Heart left ventricle (tissue), 16 donors: ENCODE data around the gene MIS18BP1. TPM values are rescaled to one million over a fixed set of nuclear protein-coding genes. Genes with fewer than 3 reads are reported as not detected.

ENCODE experiments used
- ATAC-seq, 4 donors: fragments of 200-7000 bp; cut with Tn5 transposase; one replicate each; pipeline ENCODE4 v1.9.1; 2020 to 2022; ENCODE audit warnings: moderate library complexity in 4 of 4, mild to moderate bottlenecking in 3 of 4, moderate number of reproducible peaks in 1 of 4
- DNase-seq, 5 donors: peaks; one replicate each; pipeline ENCODE4 v3.0.0-alpha.2; 2020
- H3K27ac ChIP-seq, 12 donors: fragments of 200-600 bp; sonication (generic) in 4 of 12; one replicate each; pipeline versions ENCODE4 v1.5.0 to v1.8.0; 2016 to 2022; ENCODE audit warnings: mild to moderate bottlenecking in 2 of 12
- H3K27me3 ChIP-seq, 9 donors: fragments of 200-600 bp; sonication (generic) in 2 of 9; one replicate each; pipeline versions ENCODE4 v1.5.1 to v1.8.0; 2016 to 2022; ENCODE audit warnings: mild to moderate bottlenecking in 3 of 9
- H3K36me3 ChIP-seq, 9 donors: fragments of 200-600 bp; sonication (generic) in 2 of 9; one replicate each; pipeline versions ENCODE4 v1.5.0 to v1.8.0; 2018 to 2022; ENCODE audit warnings: mild to moderate bottlenecking in 2 of 9
- H3K4me1 ChIP-seq, 12 donors: fragments of 200-600 bp; sonication (generic) in 4 of 12; one replicate each; pipeline versions ENCODE4 v1.5.0 to v1.8.0; 2016 to 2022; ENCODE audit warnings: mild to moderate bottlenecking in 3 of 12
- H3K4me3 ChIP-seq, 12 donors: fragments of 200-600 bp; sonication (generic) in 4 of 12; one replicate each; pipeline versions ENCODE4 v1.5.0 to v1.8.0; 2017 to 2022; ENCODE audit warnings: mild to moderate bottlenecking in 9 of 12, moderate library complexity in 4 of 12
- H3K9me3 ChIP-seq, 12 donors: fragments of 200-600 bp; sonication (generic) in 4 of 12; one replicate each; pipeline versions ENCODE4 v1.5.0 to v1.8.0; 2016 to 2022; ENCODE audit warnings: mild to moderate bottlenecking in 1 of 12
- POLR2A ChIP-seq, 2 donors: fragments of 450-650 bp; IDR thresholded peaks; one replicate each; pipeline ENCODE4 v1.6.1; 2017; ENCODE audit warnings: antibody characterized with exemption in 2 of 2, mild to moderate bottlenecking in 2 of 2, moderate library complexity in 2 of 2
- WGBS, 4 donors: extraction: QIAGEN DNeasy Blood & Tissue Kit in 2 of 4; methylation state at CpG; one replicate each; pipeline versions ENCODE4 v1.1.5 to v1.1.7; 2013 to 2018; 5-methylcytosine and 5-hydroxymethylcytosine counted together
- intact Hi-C, 10 donors: fragments of 100-400 bp; cut with DNase I; formaldehyde crosslinking; loops; one replicate each; pipeline versions ENCODE4 v1.11.1 to v1.14.2; 2022
- polyA plus RNA-seq, 2 donors: library from polyadenylated mRNA; stranded (reverse); fragments of 200-250 nt; gene quantifications; one replicate each; pipeline ENCODE4 v1.2.3, GENCODE V29; 2013
- total RNA-seq, 9 donors: library from RNA; depleted of rRNA in 2 of 9; stranded (reverse); fragments of >200 nt in 2 of 9; fragmentation: NEBNext Ultra II Directional in 3 of 9; extraction: Animal tissue kit (Norgen Biotek cat#: 25700) in 3 of 9; gene quantifications; one replicate each; pipeline versions ENCODE4 v1.1.0 to v1.2.4, GENCODE V29; 2016 to 2023
- TF ChIP-seq, protein P1 (sequence below), 12 donors: fragments of 200-600 bp; sonication (generic) in 4 of 12; IDR thresholded peaks; one replicate each; pipeline versions ENCODE4 v1.5.0 to v1.8.0; 2018 to 2022; ENCODE audit warnings: antibody characterized with exemption in 12 of 12, mild to moderate bottlenecking in 5 of 12
- donor health status: ischemic (EF 13 %, LVEDD 7.1; RV severe dilation, severe dysfunction).
- donor health status: healthy with polysubstance abuse.
- donor health status: DM: no; HTN: yes; CAD: no.
- donor health status: DM: no; HTN: no; CAD: no.
- donor health status: ischemic (EF 25% LVEDD 6.9; RV normal size, moderate dysfunction).
- donor health status: ischemic (EF 25% LVEDD 5.7; RV mildly dilated, moderate dysfunction).
- donor health status: healthy.
- donor health status: DM: yes; HTN: yes; CAD: no.
- donor health status: ischemic (EF 35%, LVEDD 5.7; RV mildly dilated, moderate dysfunction).
- donor health status: nonischemic (EF 11% LVEDD 7.7; RV severe dilation, severe dysfunction).
- donor health status: DM: yes; HTN: yes; CAD: no.
- donor health status: PGD.
- donor health status: ischemic (EF 29% LVEDD 5.4; RV normal size, mild dysfunction).
- donor health status: nonischemic (EF 23%, LVEDD 6.1; RV moderate dilation, normal function).

The MIS18BP1 gene
- total and polyA plus RNA-seq, 11 donors = 3.4 to 22.0 (median 6.8) TPM

- H3K27me3 ChIP-seq = no peaks in the 10 kb centered on the region
- ATAC-seq (no peak), DNase-seq (no peak)
- H3K9me3 ChIP-seq = peaks cover 0 to 6% (median 0%) of the 10 kb centered on the region in 12 donors
- peaks cover 0 to 59% (median 20%) of the 10 kb centered on the region in 12 donors for H3K4me1 ChIP-seq
- intact Hi-C loops = loop anchor here in 9 of 10 donors (1.0 to 10.0 kb wide), 11 partner anchors 115 to 356 kb away; partner anchors contain the start of genes FKBP3 (in 6 of the 9), FANCM (in 5 of the 9), KLHL28 (in 3 of the 9) and TOGARAM1 (in 2 of the 9)
- peak overlapping the region; percentile 55 to 88 (median 78) for H3K4me3 ChIP-seq
- 0 to 1% (median 0%) methylated on average over 25 to 26 of the region's 26 CpGs for WGBS, 4 donors
- peak overlapping the region; percentile 87 to 98 (median 93) for H3K27ac ChIP-seq
- no peaks in the 10 kb centered on the region for H3K36me3 ChIP-seq
- no peak for TF ChIP-seq POLR2A (IDR thresholded peaks at IDR 0.05)
- TF ChIP-seq, protein P1, sequence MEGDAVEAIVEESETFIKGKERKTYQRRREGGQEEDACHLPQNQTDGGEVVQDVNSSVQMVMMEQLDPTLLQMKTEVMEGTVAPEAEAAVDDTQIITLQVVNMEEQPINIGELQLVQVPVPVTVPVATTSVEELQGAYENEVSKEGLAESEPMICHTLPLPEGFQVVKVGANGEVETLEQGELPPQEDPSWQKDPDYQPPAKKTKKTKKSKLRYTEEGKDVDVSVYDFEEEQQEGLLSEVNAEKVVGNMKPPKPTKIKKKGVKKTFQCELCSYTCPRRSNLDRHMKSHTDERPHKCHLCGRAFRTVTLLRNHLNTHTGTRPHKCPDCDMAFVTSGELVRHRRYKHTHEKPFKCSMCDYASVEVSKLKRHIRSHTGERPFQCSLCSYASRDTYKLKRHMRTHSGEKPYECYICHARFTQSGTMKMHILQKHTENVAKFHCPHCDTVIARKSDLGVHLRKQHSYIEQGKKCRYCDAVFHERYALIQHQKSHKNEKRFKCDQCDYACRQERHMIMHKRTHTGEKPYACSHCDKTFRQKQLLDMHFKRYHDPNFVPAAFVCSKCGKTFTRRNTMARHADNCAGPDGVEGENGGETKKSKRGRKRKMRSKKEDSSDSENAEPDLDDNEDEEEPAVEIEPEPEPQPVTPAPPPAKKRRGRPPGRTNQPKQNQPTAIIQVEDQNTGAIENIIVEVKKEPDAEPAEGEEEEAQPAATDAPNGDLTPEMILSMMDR (IDR thresholded peaks at IDR 0.05) = no peak
These were observed 484 bp downstream of the MIS18BP1 start for GRCh38 chr14:45252366-45253069.

GRCh38 chr14:45251912-45252311 lies 1.1 kb downstream of the MIS18BP1 start:
- DNase-seq (no peak), ATAC-seq (no peak)
- intact Hi-C loops = loop anchor here in 9 of 10 donors (2.0 to 10.0 kb wide), 9 partner anchors 115 to 355 kb away; partner anchors contain the start of genes FKBP3 (in 5 of the 9), FANCM (in 4 of the 9), KLHL28 (in 3 of the 9) and TOGARAM1 (in 2 of the 9)
- H3K27me3 ChIP-seq = no peaks in the 10 kb centered on the region
- H3K9me3 ChIP-seq = peaks cover 0 to under 1% (median 0%) of the 10 kb centered on the region in 12 donors
- H3K4me3 ChIP-seq = peak overlapping the region; percentile 55 to 88 (median 78)
- WGBS, 4 donors = 17 to 30% (median 25%) methylated on average over 5 of the region's 5 CpGs
- no peak for TF ChIP-seq POLR2A (IDR thresholded peaks at IDR 0.05)
- TF ChIP-seq, protein P1 (IDR thresholded peaks at IDR 0.05) = no peak
- no peaks in the 10 kb centered on the region for H3K36me3 ChIP-seq
- peaks cover 0 to 65% (median 20%) of the 10 kb centered on the region in 12 donors for H3K4me1 ChIP-seq
- peak overlapping the region in 5 of 12 donors; percentile 87 to 98 (median 95) for H3K27ac ChIP-seq

DNA sequence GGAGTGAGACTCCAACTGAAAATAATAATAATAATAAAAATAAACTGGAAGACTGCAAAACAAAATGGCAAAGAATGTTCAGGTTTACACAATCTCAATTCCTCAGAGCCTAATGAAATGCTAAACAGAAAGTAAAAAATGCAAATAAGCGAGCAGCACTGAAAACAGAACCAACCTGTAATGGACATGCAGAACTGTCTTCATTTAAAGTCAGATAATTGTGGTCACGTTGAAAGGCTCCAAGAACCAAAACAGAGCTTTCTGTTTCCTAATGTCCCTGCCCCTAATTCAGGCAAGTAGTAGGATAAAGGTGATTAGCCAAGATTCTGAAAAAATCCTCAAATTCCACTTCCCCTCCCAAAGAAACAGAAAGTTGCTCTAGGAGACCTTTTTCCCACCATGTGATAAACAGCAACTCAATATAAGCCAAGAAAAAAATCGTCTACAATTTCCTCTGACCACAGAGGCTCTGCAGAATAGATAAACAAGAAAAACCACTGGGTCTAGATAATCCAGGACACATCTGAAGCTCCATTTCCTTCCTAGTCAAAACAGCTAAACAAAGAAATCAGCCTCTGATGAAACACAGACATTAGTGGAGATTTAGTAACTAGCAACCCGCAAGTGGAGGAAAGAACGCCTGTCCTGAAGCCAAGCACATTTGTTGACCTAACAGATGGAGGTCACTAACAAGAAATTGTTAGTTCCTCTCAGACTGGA lies 3.0 kb downstream of the MIS18BP1 start:
- DNase-seq = peak in 1 of 5 donors; percentile 21
- peak overlapping the region in 4 of 12 donors; percentile 14 to 83 (median 30) for H3K4me3 ChIP-seq
- H3K27ac ChIP-seq = peak overlapping the region in 7 of 12 donors; percentile 1 to 87 (median 44)
- peaks cover 0 to 2% (median 0%) of the 10 kb centered on the region in 9 donors for H3K36me3 ChIP-seq
- peaks cover 0 to 74% (median 20%) of the 10 kb centered on the region in 12 donors for H3K4me1 ChIP-seq
- no peak for TF ChIP-seq POLR2A (IDR thresholded peaks at IDR 0.05)
- TF ChIP-seq, protein P1 (IDR thresholded peaks at IDR 0.05) = no peak
- H3K9me3 ChIP-seq = no peaks in the 10 kb centered on the region
- ATAC-seq = no peak
- H3K27me3 ChIP-seq = no peaks in the 10 kb centered on the region
- 29 to 40% (median 38%) methylated on average over 5 of the region's 5 CpGs for WGBS, 4 donors
- intact Hi-C loops = loop anchor here in 9 of 10 donors (5.0 to 10.0 kb wide), 7 partner anchors 105 to 353 kb away; partner anchors contain the start of genes FKBP3 (in 4 of the 9), FANCM (in 3 of the 9), KLHL28 (in 2 of the 9) and TOGARAM1 (in 2 of the 9)
